Ascending aorta (tissue), 2 donors: ENCODE results near the gene OMP. TPM values are rescaled to one million over a fixed set of nuclear protein-coding genes. Genes with fewer than 3 reads are reported as not detected.

Experiments
- DNase-seq, 2 donors: peaks; one replicate each; pipeline ENCODE4 v3.0.0-alpha.2; 2019; ENCODE audit warnings: low spot score in 2 of 2
- H3K27ac ChIP-seq, 2 donors: fragments of 200-600 bp; sonication (generic); one replicate each; pipeline ENCODE4 v1.5.1; 2016 to 2017; ENCODE audit warnings: mild to moderate bottlenecking in 1 of 2
- H3K27me3 ChIP-seq: fragments of 200-600 bp; sonication (generic); one replicate; pipeline ENCODE4 v1.5.1; 2017
- H3K36me3 ChIP-seq, 2 donors: fragments of 200-600 bp; sonication (generic); one replicate each; pipeline ENCODE4 v1.5.1; 2016
- H3K4me1 ChIP-seq, 2 donors: fragments of 200-600 bp; sonication (generic); one replicate each; pipeline ENCODE4 v1.5.1; 2016 to 2017; ENCODE audit warnings: mild to moderate bottlenecking in 1 of 2
- H3K4me3 ChIP-seq, 2 donors: fragments of 200-600 bp; sonication (generic); one replicate each; pipeline ENCODE4 v1.5.1; 2016 to 2017; ENCODE audit warnings: mild to moderate bottlenecking in 1 of 2
- H3K9me3 ChIP-seq, 2 donors: fragments of 200-600 bp; sonication (generic); one replicate each; pipeline ENCODE4 v1.5.1; 2016
- CTCF ChIP-seq, 3 experiments: fragments of 200-600 bp in 2 of 3; fragments of 450-650 bp in 1 of 3; sonication (generic) in 2 of 3; IDR thresholded peaks; one replicate each; pipeline ENCODE4 v1.5.1; 2016 to 2019; ENCODE audit warnings: antibody characterized with exemption in 3 of 3, mild to moderate bottlenecking in 1 of 3, moderate library complexity in 1 of 3
- intact Hi-C: fragments of 100-400 bp; cut with DNase I; formaldehyde crosslinking; loops from one replicate; pipeline ENCODE4 v1.15.1; 2023
- total RNA-seq: library from RNA; depleted of rRNA; stranded (reverse); fragments of >200 nt; gene quantifications from one replicate; pipeline ENCODE4 v1.1.0, GENCODE V29; 2016

OMP gene
- total RNA-seq, 1 donor from 2014 or later, result not detected

GRCh38 chr11:77119531-77119936, 16.9 kb downstream of the OMP start:
- DNase-seq, result no peak
- Histone ChIP-seq H3K4me1 (no peaks in the 10 kb centered on the region), H3K9me3 (no peaks in the 10 kb centered on the region), H3K27me3 (no peaks in the 10 kb centered on the region), H3K36me3 (peaks cover 17 to 45% of the 10 kb centered on the region in 2 donors), H3K27ac (no peak overlapping the region), H3K4me3 (no peak overlapping the region)
- intact Hi-C loops, result no loop called here
- TF ChIP-seq CTCF (IDR thresholded peaks at IDR 0.05), result no peak

DNA sequence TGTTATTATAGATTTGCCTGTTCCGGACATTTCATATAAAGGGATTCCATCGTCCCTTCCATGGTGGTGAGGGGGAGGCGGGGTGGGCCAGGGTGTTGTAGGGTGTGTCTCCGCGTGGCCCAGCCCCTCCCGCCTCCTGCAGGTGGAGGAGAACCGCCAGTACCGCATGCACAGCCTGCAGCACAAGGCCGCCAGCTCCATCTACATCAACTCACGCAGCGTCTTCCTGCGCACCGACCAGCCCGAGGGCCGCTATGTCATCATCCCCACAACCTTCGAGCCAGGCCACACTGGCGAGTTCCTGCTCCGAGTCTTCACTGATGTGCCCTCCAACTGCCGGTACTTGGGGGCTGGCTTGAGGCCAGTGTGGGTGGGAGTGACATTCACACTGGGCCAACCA, 17.9 kb downstream of the OMP start:
- no peak for DNase-seq
- intact Hi-C loops, result no loop called here
- Histone ChIP-seq H3K27ac (no peak overlapping the region), H3K36me3 (peaks cover 17 to 42% of the 10 kb centered on the region in 2 donors), H3K4me1 (no peaks in the 10 kb centered on the region), H3K9me3 (no peaks in the 10 kb centered on the region), H3K27me3 (no peaks in the 10 kb centered on the region), H3K4me3 (no peak overlapping the region)
- TF ChIP-seq CTCF (IDR thresholded peaks at IDR 0.05), result no peak

- intact Hi-C loops, result no loop called here
Measured at GRCh38 chr11:77121096-77121640, 18.5 kb downstream of the OMP start.

GRCh38 chr11:77121876-77122575, 19.4 kb downstream of the OMP start:
- DNase-seq, result no peak
- no peaks in the 10 kb centered on the region for H3K27me3 ChIP-seq
- peaks cover 17 to 42% of the 10 kb centered on the region in 2 donors for H3K36me3 ChIP-seq
- H3K27ac ChIP-seq, result no peak overlapping the region
- TF ChIP-seq CTCF (IDR thresholded peaks at IDR 0.05), result no peak
- no peaks in the 10 kb centered on the region for H3K9me3 ChIP-seq
- intact Hi-C loops, result no loop called here
- peaks cover 2 to 3% of the 10 kb centered on the region in 2 donors for H3K4me1 ChIP-seq
- H3K4me3 ChIP-seq, result no peak overlapping the region

More at GRCh38 chr11:77121096-77121640, 18.5 kb downstream of the OMP start:
- TF ChIP-seq CTCF (IDR thresholded peaks at IDR 0.05), result no peak
- Histone ChIP-seq H3K27ac (no peak overlapping the region), H3K27me3 (no peaks in the 10 kb centered on the region), H3K36me3 (peaks cover 17 to 42% of the 10 kb centered on the region in 2 donors), H3K4me3 (no peak overlapping the region), H3K4me1 (no peaks in the 10 kb centered on the region), H3K9me3 (no peaks in the 10 kb centered on the region)
- DNase-seq, result no peak

DNA sequence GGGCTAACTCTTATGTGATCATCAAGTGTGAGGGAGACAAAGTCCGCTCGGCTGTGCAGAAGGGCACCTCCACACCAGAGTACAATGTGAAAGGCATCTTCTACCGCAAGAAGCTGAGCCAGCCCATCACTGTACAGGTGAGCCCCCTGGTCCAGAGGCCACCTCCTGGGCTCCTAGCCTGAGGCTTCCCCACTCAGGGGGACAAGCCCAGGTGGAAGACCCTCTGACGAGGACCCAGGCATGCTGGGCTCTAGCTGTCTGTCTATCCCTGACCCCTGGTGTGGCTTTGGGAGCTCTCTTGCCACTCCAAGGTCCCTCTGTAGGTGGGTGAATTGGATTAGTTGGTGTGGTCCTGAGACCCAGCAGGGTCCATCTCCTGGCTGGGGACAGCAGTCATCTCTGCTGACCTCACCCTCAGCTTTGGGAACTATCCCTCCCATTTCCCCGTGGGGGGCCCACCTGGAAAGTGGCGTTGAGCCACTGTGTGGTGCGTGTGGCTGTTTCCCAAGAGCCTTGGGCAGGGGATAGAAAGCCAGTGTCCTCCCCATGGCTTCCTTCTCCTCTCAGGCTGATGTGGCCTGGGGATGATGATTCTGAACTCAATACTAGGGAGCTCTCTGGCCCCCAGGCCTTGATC, 20.1 kb downstream of the OMP start:
- no peak overlapping the region for H3K4me3 ChIP-seq
- H3K27me3 ChIP-seq, result no peaks in the 10 kb centered on the region
- no peak for TF ChIP-seq CTCF (IDR thresholded peaks at IDR 0.05)
- no peak for DNase-seq
- H3K27ac ChIP-seq, result no peak overlapping the region
- no peaks in the 10 kb centered on the region for H3K9me3 ChIP-seq
- intact Hi-C loops, result no loop called here
- peaks cover 6 to 9% of the 10 kb centered on the region in 2 donors for H3K4me1 ChIP-seq
- H3K36me3 ChIP-seq, result peaks cover 17 to 42% of the 10 kb centered on the region in 2 donors
